ENCODE results near the gene PLXND1.
"Not testable (repeated sequence)": the region's sequence is repeated elsewhere in the genome, so short reads cannot be mapped to it uniquely, and the experiment has no call there.

GRCh38 chr3:129545951-129546350 lies 60.5 kb downstream of the PLXND1 start:
- TF ChIP-seq CTCF, MAX, MYC (IDR thresholded peaks at IDR 0.05; ENCODE audit: low read depth, low read length): not testable (repeated sequence)

Measured in NB4 (cell line).